Measurements from ENCODE around the gene CGB2. TPM values are rescaled to one million over a fixed set of nuclear protein-coding genes. Genes with fewer than 3 reads are reported as not detected.

Gene CGB2
- total and polyA plus RNA-seq, 9 of the 15 experiments (the other 6 are each of a cell fraction or from before 2014, with no cell fraction given) = 0.22 TPM; not detected in 8

DNA sequence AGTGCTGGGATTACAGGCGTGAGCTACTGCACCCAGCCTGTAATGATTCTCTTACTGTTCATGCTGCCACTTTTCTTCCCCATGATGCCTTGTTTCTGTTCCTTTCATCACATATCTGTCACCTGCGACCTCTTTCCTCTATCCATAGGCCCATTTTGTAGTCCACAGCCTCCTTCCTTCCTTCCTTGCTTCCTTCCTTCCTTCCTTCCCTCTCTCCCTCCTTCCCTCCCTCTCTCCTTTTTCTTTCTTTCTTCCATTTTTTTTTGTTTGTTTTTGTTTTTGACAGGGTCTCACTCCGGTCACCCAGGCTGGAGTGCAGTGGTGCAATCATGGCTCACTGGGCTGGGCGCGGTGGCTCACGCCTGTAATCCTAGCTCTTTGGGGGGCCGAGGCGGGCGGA lies 42.8 kb upstream of the CGB2 start (continued):
- TF ChIP-seq, protein P1, sequence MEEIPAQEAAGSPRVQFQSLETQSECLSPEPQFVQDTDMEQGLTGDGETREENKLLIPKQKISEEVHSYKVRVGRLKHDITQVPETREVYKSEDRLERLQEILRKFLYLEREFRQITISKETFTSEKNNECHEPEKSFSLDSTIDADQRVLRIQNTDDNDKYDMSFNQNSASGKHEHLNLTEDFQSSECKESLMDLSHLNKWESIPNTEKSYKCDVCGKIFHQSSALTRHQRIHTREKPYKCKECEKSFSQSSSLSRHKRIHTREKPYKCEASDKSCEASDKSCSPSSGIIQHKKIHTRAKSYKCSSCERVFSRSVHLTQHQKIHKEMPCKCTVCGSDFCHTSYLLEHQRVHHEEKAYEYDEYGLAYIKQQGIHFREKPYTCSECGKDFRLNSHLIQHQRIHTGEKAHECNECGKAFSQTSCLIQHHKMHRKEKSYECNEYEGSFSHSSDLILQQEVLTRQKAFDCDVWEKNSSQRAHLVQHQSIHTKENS (CRISPR knock-in tag; IDR thresholded peaks at IDR 0.05) = no peak
- TF ChIP-seq ZNF644 (tag; IDR thresholded peaks at IDR 0.05; ENCODE audit: low read depth) = no peak
- TF ChIP-seq CTCF (IDR thresholded peaks at IDR 0.05 in 2 of 3, conservative IDR thresholded peaks at IDR 0.05 in 1 of 3; ENCODE audit: insufficient read depth in 2 of 3, low read depth in 1 of 3, low read length in 3 of 3) = no peak
- TF ChIP-seq, protein P2, sequence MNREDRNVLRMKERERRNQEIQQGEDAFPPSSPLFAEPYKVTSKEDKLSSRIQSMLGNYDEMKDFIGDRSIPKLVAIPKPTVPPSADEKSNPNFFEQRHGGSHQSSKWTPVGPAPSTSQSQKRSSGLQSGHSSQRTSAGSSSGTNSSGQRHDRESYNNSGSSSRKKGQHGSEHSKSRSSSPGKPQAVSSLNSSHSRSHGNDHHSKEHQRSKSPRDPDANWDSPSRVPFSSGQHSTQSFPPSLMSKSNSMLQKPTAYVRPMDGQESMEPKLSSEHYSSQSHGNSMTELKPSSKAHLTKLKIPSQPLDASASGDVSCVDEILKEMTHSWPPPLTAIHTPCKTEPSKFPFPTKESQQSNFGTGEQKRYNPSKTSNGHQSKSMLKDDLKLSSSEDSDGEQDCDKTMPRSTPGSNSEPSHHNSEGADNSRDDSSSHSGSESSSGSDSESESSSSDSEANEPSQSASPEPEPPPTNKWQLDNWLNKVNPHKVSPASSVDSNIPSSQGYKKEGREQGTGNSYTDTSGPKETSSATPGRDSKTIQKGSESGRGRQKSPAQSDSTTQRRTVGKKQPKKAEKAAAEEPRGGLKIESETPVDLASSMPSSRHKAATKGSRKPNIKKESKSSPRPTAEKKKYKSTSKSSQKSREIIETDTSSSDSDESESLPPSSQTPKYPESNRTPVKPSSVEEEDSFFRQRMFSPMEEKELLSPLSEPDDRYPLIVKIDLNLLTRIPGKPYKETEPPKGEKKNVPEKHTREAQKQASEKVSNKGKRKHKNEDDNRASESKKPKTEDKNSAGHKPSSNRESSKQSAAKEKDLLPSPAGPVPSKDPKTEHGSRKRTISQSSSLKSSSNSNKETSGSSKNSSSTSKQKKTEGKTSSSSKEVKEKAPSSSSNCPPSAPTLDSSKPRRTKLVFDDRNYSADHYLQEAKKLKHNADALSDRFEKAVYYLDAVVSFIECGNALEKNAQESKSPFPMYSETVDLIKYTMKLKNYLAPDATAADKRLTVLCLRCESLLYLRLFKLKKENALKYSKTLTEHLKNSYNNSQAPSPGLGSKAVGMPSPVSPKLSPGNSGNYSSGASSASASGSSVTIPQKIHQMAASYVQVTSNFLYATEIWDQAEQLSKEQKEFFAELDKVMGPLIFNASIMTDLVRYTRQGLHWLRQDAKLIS (CRISPR knock-in tag; IDR thresholded peaks at IDR 0.05) = no peak
- TF ChIP-seq NBN (IDR thresholded peaks at IDR 0.05; ENCODE audit: low read depth) = no peak
- no peak for TF ChIP-seq SRF (CRISPR knock-in tag; IDR thresholded peaks at IDR 0.05)
- no peak for TF ChIP-seq ETV6 (IDR thresholded peaks at IDR 0.05; ENCODE audit: borderline replicate concordance in 1 of 2, low read depth in 2 of 2, low read length in 1 of 2)
- no peak for TF ChIP-seq ETV6 (CRISPR knock-in tag; IDR thresholded peaks at IDR 0.05; ENCODE audit: borderline replicate concordance)
- TF ChIP-seq FUS (optimal IDR thresholded peaks at IDR 0.05; ENCODE audit: low read depth, low read length) = no peak
- TF ChIP-seq GTF2A2 (tag; IDR thresholded peaks at IDR 0.05) = no peak

Data from K562 (cell line).